Neural cell (in vitro differentiated cells): ENCODE data around the gene TCOF1. TPM values are rescaled to one million over a fixed set of nuclear protein-coding genes. Genes with fewer than 3 reads are reported as not detected.

Source experiments
- H2AFZ ChIP-seq: fragments of 200-600, 300-800 bp; sonication (generic), shearing (Covaris generic); 2 replicates; pipeline ENCODE4 v1.6.0; 2014; ENCODE audit warnings: low read depth, mild to moderate bottlenecking, antibody characterized with exemption, low read length, moderate library complexity
- H3F3A ChIP-seq: fragments of 200-600 bp; shearing (Covaris generic); 2 replicates; pipeline ENCODE4 v1.6.1; 2016; ENCODE audit warnings: mild to moderate bottlenecking, moderate library complexity, mixed read lengths, antibody characterized with exemption, low read length; ENCODE audit not compliant: insufficient read depth, poor library complexity, severe bottlenecking
- H3K27ac ChIP-seq: fragments of 200-600, 300-800 bp; sonication (generic), shearing (Covaris generic); 2 replicates; pipeline ENCODE4 v1.5.1; 2014; ENCODE audit warnings: mild to moderate bottlenecking, low read length, moderate library complexity
- H3K27me3 ChIP-seq: fragments of 300-800, 200-600 bp; sonication (generic), shearing (Covaris generic); 2 replicates; pipeline ENCODE4 v1.6.0; 2014; ENCODE audit warnings: mild to moderate bottlenecking, low read depth, low read length, moderate library complexity; ENCODE audit not compliant: insufficient read depth
- H3K36me3 ChIP-seq: fragments of 300-800, 200-600 bp; sonication (generic), shearing (Covaris generic); 2 replicates; pipeline ENCODE4 v1.5.1; 2014; ENCODE audit warnings: mild to moderate bottlenecking, antibody characterized with exemption, low read length, moderate library complexity; ENCODE audit not compliant: insufficient read depth
- H3K4me2 ChIP-seq: fragments of 300-800, 200-600 bp; sonication (generic), shearing (Covaris generic); 2 replicates; pipeline ENCODE4 v1.6.0; 2014; ENCODE audit warnings: mild to moderate bottlenecking, low read length
- H3K4me3 ChIP-seq: fragments of 300-800, 200-600 bp; sonication (generic), shearing (Covaris generic); 2 replicates; pipeline ENCODE4 v1.5.1; 2014; ENCODE audit warnings: mild to moderate bottlenecking, low read length, moderate library complexity
- H3K79me2 ChIP-seq: fragments of 200-600 bp; shearing (Covaris generic); replicated peaks from 2 replicates; pipeline ENCODE4 v1.6.0; 2014; ENCODE audit warnings: mild to moderate bottlenecking, low read length, moderate library complexity; ENCODE audit not compliant: insufficient read depth
- H3K9ac ChIP-seq: fragments of 300-800, 200-600 bp; sonication (generic), shearing (Covaris generic); 2 replicates; pipeline ENCODE4 v1.6.1; 2016; ENCODE audit warnings: mild to moderate bottlenecking, low read length, mixed read lengths
- H3K9me2 ChIP-seq: fragments of 200-600 bp; shearing (Covaris generic); 2 replicates; pipeline ENCODE4 v1.6.1; 2016; ENCODE audit warnings: mild to moderate bottlenecking, low read length, mixed read lengths; ENCODE audit not compliant: insufficient read depth
- H3K9me3 ChIP-seq: fragments of 200-600, 300-800 bp; sonication (generic), shearing (Covaris generic); 2 replicates; pipeline ENCODE4 v1.6.1; 2016; ENCODE audit warnings: mild to moderate bottlenecking, mixed run types, low read length, moderate library complexity, mixed read lengths
- H4K20me1 ChIP-seq: fragments of 200-600 bp; shearing (Covaris generic); 2 replicates; pipeline ENCODE4 v1.6.1; 2016; ENCODE audit warnings: mild to moderate bottlenecking, mixed run types; ENCODE audit not compliant: insufficient read depth
- CTCF ChIP-seq: fragments of 450-650 bp; IDR thresholded peaks from 2 replicates; pipeline ENCODE4 v1.5.1; 2014; ENCODE audit warnings: antibody characterized with exemption, mild to moderate bottlenecking, moderate library complexity; ENCODE audit not compliant: poor library complexity, severe bottlenecking
- EP300 ChIP-seq: fragments of 450-650 bp; conservative IDR thresholded peaks from 2 replicates; pipeline ENCODE4 v1.6.1; 2014; ENCODE audit warnings: antibody characterized with exemption, mild to moderate bottlenecking, moderate library complexity; ENCODE audit not compliant: poor library complexity, severe bottlenecking
- EZH2 ChIP-seq: fragments of 200-600, 300-800 bp; shearing (Covaris generic), sonication (generic); IDR thresholded peaks from 2 replicates; pipeline ENCODE4 v1.6.1; 2014; ENCODE audit warnings: antibody characterized with exemption, low read length, borderline replicate concordance, mild to moderate bottlenecking; ENCODE audit not compliant: insufficient read depth, poor library complexity, severe bottlenecking
- MXI1 ChIP-seq: fragments of 450-650 bp; conservative IDR thresholded peaks from 2 replicates; pipeline ENCODE4 v1.6.1; 2014; ENCODE audit warnings: antibody characterized with exemption, mild to moderate bottlenecking; ENCODE audit not compliant: poor library complexity, severe bottlenecking
- POLR2AphosphoS5 ChIP-seq: IDR thresholded peaks from 2 replicates; pipeline ENCODE4 v1.6.1; 2012
- RAD21 ChIP-seq: fragments of 450-650 bp; conservative IDR thresholded peaks from 2 replicates; pipeline ENCODE4 v1.6.1; 2014; ENCODE audit warnings: antibody characterized with exemption, mild to moderate bottlenecking, moderate library complexity
- REST ChIP-seq: IDR thresholded peaks from 2 replicates; pipeline ENCODE4 v1.6.1; 2012; ENCODE audit warnings: borderline replicate concordance
- SMC3 ChIP-seq: fragments of 450-650 bp; conservative IDR thresholded peaks from 2 replicates; pipeline ENCODE4 v1.6.1; 2014; ENCODE audit warnings: antibody characterized with exemption, mild to moderate bottlenecking, moderate library complexity; ENCODE audit not compliant: poor library complexity
- TAF1 ChIP-seq: IDR thresholded peaks from 2 replicates; pipeline ENCODE4 v1.6.1; 2012; ENCODE audit warnings: low read depth
- polyA plus RNA-seq: library from polyadenylated mRNA; depleted of rRNA; stranded (reverse); fragments of >200 nt; gene quantifications from 2 replicates; pipeline ENCODE4 v1.2.3, GENCODE V29; 2014

TCOF1 gene
- polyA plus RNA-seq, 1 donor from 2014 or later, result 6.5 TPM

- H3K36me3 ChIP-seq, result no peaks in the 10 kb centered on the region
- no peak overlapping the region for H2AFZ ChIP-seq
- H3K9me3 ChIP-seq, result no peaks in the 10 kb centered on the region
- no peak overlapping the region for H3K4me3 ChIP-seq
- H3F3A ChIP-seq, result no peaks in the 10 kb centered on the region
- H3K9ac ChIP-seq, result no peak overlapping the region
- H3K79me2 ChIP-seq, result no peaks in the 10 kb centered on the region
- no peaks in the 10 kb centered on the region for H3K27me3 ChIP-seq
- no peaks in the 10 kb centered on the region for H3K9me2 ChIP-seq
- TF ChIP-seq POLR2AphosphoS5 (no peak), REST (no peak), TAF1 (no peak), MXI1 (no peak), CTCF (no peak)
- H4K20me1 ChIP-seq, result no peaks in the 10 kb centered on the region
- H3K27ac ChIP-seq, result no peak overlapping the region
- no peak overlapping the region for H3K4me2 ChIP-seq
Measured at GRCh38 chr5:150323092-150323491, 34.4 kb upstream of the TCOF1 start.

- Histone ChIP-seq H4K20me1 (no peaks in the 10 kb centered on the region), H3K27ac (no peak overlapping the region), H3F3A (no peaks in the 10 kb centered on the region), H3K79me2 (no peaks in the 10 kb centered on the region), H3K36me3 (no peaks in the 10 kb centered on the region), H3K4me2 (no peak overlapping the region), H3K9me3 (no peaks in the 10 kb centered on the region), H3K9ac (no peak overlapping the region), H3K9me2 (no peaks in the 10 kb centered on the region), H2AFZ (no peak overlapping the region), H3K4me3 (no peak overlapping the region), H3K27me3 (no peaks in the 10 kb centered on the region)
- no peak for TF ChIP-seq RAD21
- no peak for TF ChIP-seq EP300
Measured at GRCh38 chr5:150323819-150324218, 33.7 kb upstream of the TCOF1 start.

- H3K36me3 ChIP-seq, result no peaks in the 10 kb centered on the region
- H3K4me3 ChIP-seq, result no peak overlapping the region
- no peaks in the 10 kb centered on the region for H3K9me3 ChIP-seq
Measured at GRCh38 chr5:150325426-150325825, 32.1 kb upstream of the TCOF1 start.

More at GRCh38 chr5:150325426-150325825, 32.1 kb upstream of the TCOF1 start:
- no peaks in the 10 kb centered on the region for H3K27me3 ChIP-seq
- no peaks in the 10 kb centered on the region for H3K79me2 ChIP-seq
- no peaks in the 10 kb centered on the region for H3K9me2 ChIP-seq
- H3K9ac ChIP-seq, result no peak overlapping the region
- no peaks in the 10 kb centered on the region for H3F3A ChIP-seq
- no peak overlapping the region for H3K4me2 ChIP-seq
- no peaks in the 10 kb centered on the region for H4K20me1 ChIP-seq
- H2AFZ ChIP-seq, result no peak overlapping the region
- no peak overlapping the region for H3K27ac ChIP-seq
- TF ChIP-seq RAD21 (no peak), TAF1 (no peak), SMC3 (no peak), POLR2AphosphoS5 (no peak), REST (no peak), MXI1 (no peak), CTCF (no peak), EP300 (no peak), EZH2 (no peak)
